Measurements from ENCODE around the gene ZNF224. TPM values are rescaled to one million over a fixed set of nuclear protein-coding genes. Genes with fewer than 3 reads are reported as not detected.

The ZNF224 gene
- polyA plus RNA-seq, 1 of the 3 experiments (the other 2 are of a cell fraction): 13.9 TPM

GRCh38 chr19:44092108-44092507, 2.1 kb upstream of the ZNF224 start:
- no peak for DNase-seq
- Histone ChIP-seq H3K27me3 (ENCODE audit: insufficient read depth) (no peaks in the 10 kb centered on the region), H3K9me3 (no peaks in the 10 kb centered on the region), H3K27ac (ENCODE audit: low read depth in 2 of 2, low read length in 1 of 2) (no peak overlapping the region), H4K20me1 (ENCODE audit: insufficient read depth) (no peaks in the 10 kb centered on the region), H3K4me1 (ENCODE audit: control insufficient read depth in 1 of 2, insufficient read depth in 2 of 2, low read depth in 1 of 2, low read length in 1 of 2) (no peaks in the 10 kb centered on the region; a peak in 2 of 4 replicates), H3K9me2 (no peaks in the 10 kb centered on the region), H3F3A (replicated peaks; ENCODE audit: insufficient read depth) (no peaks in the 10 kb centered on the region), H3K36me3 (replicated peaks in 1 of 2; ENCODE audit: control insufficient read depth in 1 of 2, insufficient read depth in 2 of 2, low read length in 1 of 2) (peaks cover 6 to 18% of the 10 kb centered on the region in 2 experiments), H3K4me2 (no peak overlapping the region), H3K9ac (no peak overlapping the region), H3K4me3 (ENCODE audit: low read depth in 2 of 2, low read length in 1 of 2) (no peak overlapping the region), H3K79me2 (ENCODE audit: insufficient read depth) (peaks cover 26% of the 10 kb centered on the region), H2AFZ (ENCODE audit: low read depth) (no peak overlapping the region)
- ChIA-PET POLR2A (no interaction called here), CTCF (interaction anchor here (1.3 kb wide), 1 partner anchor 10 kb away, joined by 4 read pairs; no protein-coding TSS in a partner anchor)
- 45% methylated on average over 4 of the region's 4 CpGs for WGBS (ENCODE audit: low lambda C conversion rate)
- no peak for TF ChIP-seq JUND (IDR thresholded peaks at IDR 0.05)
- TF ChIP-seq, protein P1, sequence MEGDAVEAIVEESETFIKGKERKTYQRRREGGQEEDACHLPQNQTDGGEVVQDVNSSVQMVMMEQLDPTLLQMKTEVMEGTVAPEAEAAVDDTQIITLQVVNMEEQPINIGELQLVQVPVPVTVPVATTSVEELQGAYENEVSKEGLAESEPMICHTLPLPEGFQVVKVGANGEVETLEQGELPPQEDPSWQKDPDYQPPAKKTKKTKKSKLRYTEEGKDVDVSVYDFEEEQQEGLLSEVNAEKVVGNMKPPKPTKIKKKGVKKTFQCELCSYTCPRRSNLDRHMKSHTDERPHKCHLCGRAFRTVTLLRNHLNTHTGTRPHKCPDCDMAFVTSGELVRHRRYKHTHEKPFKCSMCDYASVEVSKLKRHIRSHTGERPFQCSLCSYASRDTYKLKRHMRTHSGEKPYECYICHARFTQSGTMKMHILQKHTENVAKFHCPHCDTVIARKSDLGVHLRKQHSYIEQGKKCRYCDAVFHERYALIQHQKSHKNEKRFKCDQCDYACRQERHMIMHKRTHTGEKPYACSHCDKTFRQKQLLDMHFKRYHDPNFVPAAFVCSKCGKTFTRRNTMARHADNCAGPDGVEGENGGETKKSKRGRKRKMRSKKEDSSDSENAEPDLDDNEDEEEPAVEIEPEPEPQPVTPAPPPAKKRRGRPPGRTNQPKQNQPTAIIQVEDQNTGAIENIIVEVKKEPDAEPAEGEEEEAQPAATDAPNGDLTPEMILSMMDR (IDR thresholded peaks at IDR 0.05): no peak
- TF ChIP-seq SMC3 (IDR thresholded peaks at IDR 0.05; ENCODE audit: low read depth, low read length): no peak
- no peak for TF ChIP-seq GATA2 (CRISPR knock-in tag; IDR thresholded peaks at IDR 0.05)
- TF ChIP-seq MEF2A (IDR thresholded peaks at IDR 0.05; ENCODE audit: borderline replicate concordance, low read depth): no peak
- no peak for TF ChIP-seq TAF1 (IDR thresholded peaks at IDR 0.05; ENCODE audit: borderline replicate concordance, low read depth, low read length)
- no peak for TF ChIP-seq IRF3 (IDR thresholded peaks at IDR 0.05; ENCODE audit: low read depth, low read length)
- TF ChIP-seq, protein P2, sequence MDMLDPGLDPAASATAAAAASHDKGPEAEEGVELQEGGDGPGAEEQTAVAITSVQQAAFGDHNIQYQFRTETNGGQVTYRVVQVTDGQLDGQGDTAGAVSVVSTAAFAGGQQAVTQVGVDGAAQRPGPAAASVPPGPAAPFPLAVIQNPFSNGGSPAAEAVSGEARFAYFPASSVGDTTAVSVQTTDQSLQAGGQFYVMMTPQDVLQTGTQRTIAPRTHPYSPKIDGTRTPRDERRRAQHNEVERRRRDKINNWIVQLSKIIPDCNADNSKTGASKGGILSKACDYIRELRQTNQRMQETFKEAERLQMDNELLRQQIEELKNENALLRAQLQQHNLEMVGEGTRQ (IDR thresholded peaks at IDR 0.05; ENCODE audit: borderline replicate concordance, low read depth, low read length): no peak
- no peak for TF ChIP-seq FOXM1 (IDR thresholded peaks at IDR 0.05; ENCODE audit: low read depth)
- no peak for TF ChIP-seq MAX (IDR thresholded peaks at IDR 0.05; ENCODE audit: low read depth)
- TF ChIP-seq FOSL2 (IDR thresholded peaks at IDR 0.05; ENCODE audit: borderline replicate concordance, low read depth): no peak
- no peak for TF ChIP-seq NRF1 (IDR thresholded peaks at IDR 0.05; ENCODE audit: low read depth, low read length)
- TF ChIP-seq EP300 (IDR thresholded peaks at IDR 0.05; ENCODE audit: borderline replicate concordance in 1 of 2, low read depth in 1 of 2, low read length in 1 of 2): no peak
- no peak for TF ChIP-seq NFIC (IDR thresholded peaks at IDR 0.05; ENCODE audit: borderline replicate concordance)
- TF ChIP-seq EZH2phosphoT487 (IDR thresholded peaks at IDR 0.05; ENCODE audit: borderline replicate concordance, low read depth): no peak
- no peak for TF ChIP-seq RCOR1 (IDR thresholded peaks at IDR 0.05; ENCODE audit: low read length)
- no peak for TF ChIP-seq REST (IDR thresholded peaks at IDR 0.05; ENCODE audit: low read depth, low read length)
- TF ChIP-seq RAD21 (IDR thresholded peaks at IDR 0.05; ENCODE audit: low read length): no peak

All from SK-N-SH (cell line).